Neural progenitor cell (in vitro differentiated cells): Measurements from ENCODE around the gene RFX3.

Experiments
- EZH2phosphoT487 ChIP-seq: fragments of 200-600 bp; sonication (generic); IDR thresholded peaks from 2 replicates; pipeline ENCODE4 v1.6.1; 2017; ENCODE audit warnings: antibody characterized with exemption
- TF ChIP-seq, protein P1 (sequence below): fragments of 200-600 bp; sonication (generic); IDR thresholded peaks from 2 replicates; pipeline ENCODE4 v1.5.1; 2017; ENCODE audit warnings: antibody characterized with exemption, mild to moderate bottlenecking

DNA sequence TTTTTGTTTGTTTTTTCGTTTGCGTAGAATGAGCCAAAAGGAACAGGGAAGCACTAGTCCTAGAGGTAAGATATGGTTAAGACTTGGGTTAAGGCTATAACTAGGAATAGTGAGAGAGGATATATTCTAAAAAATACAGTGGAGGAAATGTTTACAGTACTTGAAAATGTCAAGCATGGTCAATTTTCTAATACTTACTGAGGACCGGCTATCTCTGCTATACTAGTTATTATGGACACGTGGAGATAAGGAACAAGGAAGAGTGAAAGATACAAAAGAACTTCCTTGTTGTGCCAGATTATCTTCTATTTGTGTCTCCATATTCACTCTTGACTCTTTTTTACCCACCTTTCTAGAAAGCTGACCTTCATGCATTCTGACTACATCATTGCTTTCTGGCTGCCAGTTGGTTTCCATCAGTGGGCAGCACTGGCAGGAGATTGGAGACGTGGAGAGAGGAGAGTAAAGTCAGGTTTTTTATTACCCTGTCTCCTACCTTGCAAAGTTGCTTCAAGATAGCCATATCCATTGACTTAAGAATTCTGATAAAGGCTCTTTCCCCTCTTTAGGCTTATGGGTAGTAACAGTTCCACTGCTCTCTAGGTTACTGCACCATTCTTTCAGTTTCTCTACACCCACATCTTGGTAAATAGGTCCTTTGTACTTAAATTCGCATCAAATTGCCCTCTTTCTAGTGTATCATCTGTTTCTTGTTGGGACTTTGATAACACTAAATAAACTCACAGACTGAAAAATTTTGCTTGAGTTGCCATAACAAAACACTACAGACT, 9.0 kb upstream of the RFX3 start:
- TF ChIP-seq, protein P1, sequence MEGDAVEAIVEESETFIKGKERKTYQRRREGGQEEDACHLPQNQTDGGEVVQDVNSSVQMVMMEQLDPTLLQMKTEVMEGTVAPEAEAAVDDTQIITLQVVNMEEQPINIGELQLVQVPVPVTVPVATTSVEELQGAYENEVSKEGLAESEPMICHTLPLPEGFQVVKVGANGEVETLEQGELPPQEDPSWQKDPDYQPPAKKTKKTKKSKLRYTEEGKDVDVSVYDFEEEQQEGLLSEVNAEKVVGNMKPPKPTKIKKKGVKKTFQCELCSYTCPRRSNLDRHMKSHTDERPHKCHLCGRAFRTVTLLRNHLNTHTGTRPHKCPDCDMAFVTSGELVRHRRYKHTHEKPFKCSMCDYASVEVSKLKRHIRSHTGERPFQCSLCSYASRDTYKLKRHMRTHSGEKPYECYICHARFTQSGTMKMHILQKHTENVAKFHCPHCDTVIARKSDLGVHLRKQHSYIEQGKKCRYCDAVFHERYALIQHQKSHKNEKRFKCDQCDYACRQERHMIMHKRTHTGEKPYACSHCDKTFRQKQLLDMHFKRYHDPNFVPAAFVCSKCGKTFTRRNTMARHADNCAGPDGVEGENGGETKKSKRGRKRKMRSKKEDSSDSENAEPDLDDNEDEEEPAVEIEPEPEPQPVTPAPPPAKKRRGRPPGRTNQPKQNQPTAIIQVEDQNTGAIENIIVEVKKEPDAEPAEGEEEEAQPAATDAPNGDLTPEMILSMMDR = no peak
- no peak for TF ChIP-seq EZH2phosphoT487
